Heart left ventricle (tissue), 16 donors: ENCODE data around the gene ATAD3B. TPM values are rescaled to one million over a fixed set of nuclear protein-coding genes. Genes with fewer than 3 reads are reported as not detected.

Experiments
- ATAC-seq, 4 donors: fragments of 200-7000 bp; cut with Tn5 transposase; one replicate each; pipeline ENCODE4 v1.9.1; 2020 to 2022; ENCODE audit warnings: moderate library complexity in 4 of 4, mild to moderate bottlenecking in 3 of 4, moderate number of reproducible peaks in 1 of 4
- DNase-seq, 5 donors: peaks; one replicate each; pipeline ENCODE4 v3.0.0-alpha.2; 2020
- H3K27ac ChIP-seq, 12 donors: fragments of 200-600 bp; sonication (generic) in 4 of 12; one replicate each; pipeline versions ENCODE4 v1.5.0 to v1.8.0; 2016 to 2022; ENCODE audit warnings: mild to moderate bottlenecking in 2 of 12
- H3K27me3 ChIP-seq, 9 donors: fragments of 200-600 bp; sonication (generic) in 2 of 9; one replicate each; pipeline versions ENCODE4 v1.5.1 to v1.8.0; 2016 to 2022; ENCODE audit warnings: mild to moderate bottlenecking in 3 of 9
- H3K36me3 ChIP-seq, 9 donors: fragments of 200-600 bp; sonication (generic) in 2 of 9; one replicate each; pipeline versions ENCODE4 v1.5.0 to v1.8.0; 2018 to 2022; ENCODE audit warnings: mild to moderate bottlenecking in 2 of 9
- H3K4me1 ChIP-seq, 12 donors: fragments of 200-600 bp; sonication (generic) in 4 of 12; one replicate each; pipeline versions ENCODE4 v1.5.0 to v1.8.0; 2016 to 2022; ENCODE audit warnings: mild to moderate bottlenecking in 3 of 12
- H3K4me3 ChIP-seq, 12 donors: fragments of 200-600 bp; sonication (generic) in 4 of 12; one replicate each; pipeline versions ENCODE4 v1.5.0 to v1.8.0; 2017 to 2022; ENCODE audit warnings: mild to moderate bottlenecking in 9 of 12, moderate library complexity in 4 of 12
- H3K9me3 ChIP-seq, 12 donors: fragments of 200-600 bp; sonication (generic) in 4 of 12; one replicate each; pipeline versions ENCODE4 v1.5.0 to v1.8.0; 2016 to 2022; ENCODE audit warnings: mild to moderate bottlenecking in 1 of 12
- POLR2A ChIP-seq, 2 donors: fragments of 450-650 bp; IDR thresholded peaks; one replicate each; pipeline ENCODE4 v1.6.1; 2017; ENCODE audit warnings: antibody characterized with exemption in 2 of 2, mild to moderate bottlenecking in 2 of 2, moderate library complexity in 2 of 2
- WGBS, 4 donors: extraction: QIAGEN DNeasy Blood & Tissue Kit in 2 of 4; methylation state at CpG; one replicate each; pipeline versions ENCODE4 v1.1.5 to v1.1.7; 2013 to 2018; 5-methylcytosine and 5-hydroxymethylcytosine counted together
- intact Hi-C, 10 donors: fragments of 100-400 bp; cut with DNase I; formaldehyde crosslinking; loops; one replicate each; pipeline versions ENCODE4 v1.11.1 to v1.14.2; 2022
- polyA plus RNA-seq, 2 donors: library from polyadenylated mRNA; stranded (reverse); fragments of 200-250 nt; gene quantifications; one replicate each; pipeline ENCODE4 v1.2.3, GENCODE V29; 2013
- total RNA-seq, 9 donors: library from RNA; depleted of rRNA in 2 of 9; stranded (reverse); fragments of >200 nt in 2 of 9; fragmentation: NEBNext Ultra II Directional in 3 of 9; extraction: Animal tissue kit (Norgen Biotek cat#: 25700) in 3 of 9; gene quantifications; one replicate each; pipeline versions ENCODE4 v1.1.0 to v1.2.4, GENCODE V29; 2016 to 2023
- TF ChIP-seq, protein P1 (sequence below), 12 donors: fragments of 200-600 bp; sonication (generic) in 4 of 12; IDR thresholded peaks; one replicate each; pipeline versions ENCODE4 v1.5.0 to v1.8.0; 2018 to 2022; ENCODE audit warnings: antibody characterized with exemption in 12 of 12, mild to moderate bottlenecking in 5 of 12
- donor health status: ischemic (EF 13 %, LVEDD 7.1; RV severe dilation, severe dysfunction).
- donor health status: healthy with polysubstance abuse.
- donor health status: DM: no; HTN: yes; CAD: no.
- donor health status: DM: no; HTN: no; CAD: no.
- donor health status: ischemic (EF 25% LVEDD 6.9; RV normal size, moderate dysfunction).
- donor health status: ischemic (EF 25% LVEDD 5.7; RV mildly dilated, moderate dysfunction).
- donor health status: healthy.
- donor health status: DM: yes; HTN: yes; CAD: no.
- donor health status: ischemic (EF 35%, LVEDD 5.7; RV mildly dilated, moderate dysfunction).
- donor health status: nonischemic (EF 11% LVEDD 7.7; RV severe dilation, severe dysfunction).
- donor health status: DM: yes; HTN: yes; CAD: no.
- donor health status: PGD.
- donor health status: ischemic (EF 29% LVEDD 5.4; RV normal size, mild dysfunction).
- donor health status: nonischemic (EF 23%, LVEDD 6.1; RV moderate dilation, normal function).

ATAD3B gene
- total and polyA plus RNA-seq, 11 donors = 2.2 to 15.6 (median 7.0) TPM

DNA sequence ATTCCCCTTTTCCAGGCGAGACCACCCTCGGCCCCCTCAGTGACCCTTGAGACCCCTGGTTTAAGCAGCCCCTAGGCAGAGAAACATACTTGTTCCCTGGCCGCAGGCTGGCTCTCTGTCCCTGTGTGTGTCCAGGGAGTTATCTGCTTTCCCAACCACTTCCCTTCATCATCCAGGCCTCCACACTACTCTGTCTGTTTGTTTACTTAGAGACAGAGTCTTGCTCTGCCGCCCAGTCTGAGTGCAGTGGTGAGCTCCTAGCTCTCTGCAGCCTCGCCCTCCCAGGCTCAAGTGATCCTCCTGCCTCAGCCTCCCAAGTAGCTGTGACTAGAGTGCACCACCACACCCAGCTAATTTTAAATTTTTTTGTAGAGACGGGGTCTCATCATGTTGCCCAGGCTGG is 41.9 kb upstream of the ATAD3B start:
- H3K27ac ChIP-seq = peak overlapping the region; percentile 73 to 99 (median 91)

GRCh38 chr1:1430114-1430982 is 41.2 kb upstream of the ATAD3B start:
- peaks cover 13 to 74% (median 63%) of the 10 kb centered on the region in 12 donors for H3K4me1 ChIP-seq
- DNase-seq = peak; percentile 83 to 93 (median 87)
- peak overlapping the region in 7 of 12 donors; percentile 5 to 34 (median 22) for H3K4me3 ChIP-seq
- ATAC-seq = peak; percentile 25 to 57 (median 46)
- no peaks in the 10 kb centered on the region for H3K9me3 ChIP-seq
- H3K27ac ChIP-seq = peak overlapping the region; percentile 73 to 99 (median 91)
- 19 to 33% (median 31%) methylated on average over 27 to 35 of the region's 35 CpGs for WGBS, 4 donors
- TF ChIP-seq, protein P1, sequence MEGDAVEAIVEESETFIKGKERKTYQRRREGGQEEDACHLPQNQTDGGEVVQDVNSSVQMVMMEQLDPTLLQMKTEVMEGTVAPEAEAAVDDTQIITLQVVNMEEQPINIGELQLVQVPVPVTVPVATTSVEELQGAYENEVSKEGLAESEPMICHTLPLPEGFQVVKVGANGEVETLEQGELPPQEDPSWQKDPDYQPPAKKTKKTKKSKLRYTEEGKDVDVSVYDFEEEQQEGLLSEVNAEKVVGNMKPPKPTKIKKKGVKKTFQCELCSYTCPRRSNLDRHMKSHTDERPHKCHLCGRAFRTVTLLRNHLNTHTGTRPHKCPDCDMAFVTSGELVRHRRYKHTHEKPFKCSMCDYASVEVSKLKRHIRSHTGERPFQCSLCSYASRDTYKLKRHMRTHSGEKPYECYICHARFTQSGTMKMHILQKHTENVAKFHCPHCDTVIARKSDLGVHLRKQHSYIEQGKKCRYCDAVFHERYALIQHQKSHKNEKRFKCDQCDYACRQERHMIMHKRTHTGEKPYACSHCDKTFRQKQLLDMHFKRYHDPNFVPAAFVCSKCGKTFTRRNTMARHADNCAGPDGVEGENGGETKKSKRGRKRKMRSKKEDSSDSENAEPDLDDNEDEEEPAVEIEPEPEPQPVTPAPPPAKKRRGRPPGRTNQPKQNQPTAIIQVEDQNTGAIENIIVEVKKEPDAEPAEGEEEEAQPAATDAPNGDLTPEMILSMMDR (IDR thresholded peaks at IDR 0.05) = peak in 7 of 12 donors; percentile 6 to 46 (median 27)
- no peak for TF ChIP-seq POLR2A (IDR thresholded peaks at IDR 0.05)
- no peaks in the 10 kb centered on the region for H3K36me3 ChIP-seq
- intact Hi-C loops = loop anchor here in 1 of 10 donors (2.0 kb wide), 1 partner anchor 24 kb away; the partner anchor contains the start of gene MRPL20
- H3K27me3 ChIP-seq = peaks cover 0 to 35% (median 4%) of the 10 kb centered on the region in 9 donors

More for the DNA sequence above, 41.9 kb upstream of the ATAD3B start:
- TF ChIP-seq POLR2A (IDR thresholded peaks at IDR 0.05) = no peak
- TF ChIP-seq, protein P1 (IDR thresholded peaks at IDR 0.05) = no peak
- no peaks in the 10 kb centered on the region for H3K36me3 ChIP-seq
- no peak for ATAC-seq
- no peak overlapping the region for H3K4me3 ChIP-seq
- WGBS, 4 donors = 52 to 63% (median 61%) methylated on average over 6 of the region's 6 CpGs
- intact Hi-C loops = loop anchor here in 1 of 10 donors (2.0 kb wide), 1 partner anchor 23 kb away; the partner anchor contains the start of gene MRPL20
- peaks cover 0 to 28% (median 4%) of the 10 kb centered on the region in 9 donors for H3K27me3 ChIP-seq
- peak in 2 of 5 donors; percentile 41 to 52 for DNase-seq
- H3K9me3 ChIP-seq = no peaks in the 10 kb centered on the region
- H3K4me1 ChIP-seq = peaks cover 11 to 67% (median 57%) of the 10 kb centered on the region in 12 donors

GRCh38 chr1:1430992-1431844 is 40.3 kb upstream of the ATAD3B start:
- Histone ChIP-seq H3K36me3 (no peaks in the 10 kb centered on the region), H3K9me3 (no peaks in the 10 kb centered on the region), H3K4me1 (peaks cover 17 to 83% (median 67%) of the 10 kb centered on the region in 12 donors), H3K4me3 (peak overlapping the region in 6 of 12 donors; percentile 5 to 34 (median 22)), H3K27me3 (peaks cover 0 to 42% (median 3%) of the 10 kb centered on the region in 9 donors), H3K27ac (peak overlapping the region; percentile 73 to 99 (median 91))
- DNase-seq (peak in 3 of 5 donors; percentile 53 to 65 (median 55)), ATAC-seq (peak in 2 of 4 donors; percentile 0 to 16)
- 32 to 46% (median 38%) methylated on average over 8 to 18 of the region's 18 CpGs for WGBS, 4 donors
- TF ChIP-seq, protein P1 (IDR thresholded peaks at IDR 0.05) = no peak
- TF ChIP-seq POLR2A (IDR thresholded peaks at IDR 0.05) = peak in 1 of 2 donors; percentile 22
- intact Hi-C loops = loop anchor here in 1 of 10 donors (2.0 kb wide), 1 partner anchor 24 kb away; the partner anchor contains the start of gene MRPL20
